K562 (cell line): ENCODE data around the gene GPR153. TPM values are rescaled to one million over a fixed set of nuclear protein-coding genes. Genes with fewer than 3 reads are reported as not detected.

Experiments used
- FOXJ3 ChIP-seq: sonication (generic); formaldehyde crosslinking; IDR thresholded peaks from 2 replicates; pipeline ENCODE4 v1.4.0; 2020; ENCODE audit warnings: mild to moderate bottlenecking, missing genetic modification reagents
- HNRNPUL1 ChIP-seq: fragments of 200-400 bp; formaldehyde crosslinking; IDR thresholded peaks from 2 replicates; pipeline ENCODE4 v1.6.1; 2017; ENCODE audit warnings: low read length
- NFXL1 ChIP-seq: fragments of 450-650 bp; formaldehyde crosslinking; IDR thresholded peaks from 2 replicates; pipeline ENCODE4 v1.4.0; 2021; ENCODE audit warnings: mild to moderate bottlenecking
- ZNF140 ChIP-seq: fragments of 250-450 bp; sonication (Bioruptor Pico); IDR thresholded peaks from 2 replicates; pipeline ENCODE4 v1.8.0; 2021; ENCODE audit warnings: moderate library complexity, mild to moderate bottlenecking, inconsistent platforms
- polyA plus RNA-seq, 8 experiments: library from polyadenylated mRNA; depleted of rRNA in 4 of 8; stranded (reverse) in 5 of 8; unstranded in 3 of 8; fragments of >200 nt; fragmentation: Nextera tagmentation in 2 of 8; fragmentation: Illumina TruSeq in 1 of 8; extraction: Ambion mirVana in 2 of 8; extraction: Trizol in 1 of 8; gene quantifications; 2 replicates each; pipeline versions ENCODE4 v1.2.1 to v1.2.3, GENCODE V29; 2011 to 2014; ENCODE audit warnings: inconsistent platforms in 1 of 8, missing spikeins in 1 of 8
- total RNA-seq, 7 experiments: library from RNA; depleted of rRNA in 6 of 7; stranded (reverse); fragments of >200 nt in 6 of 7; fragmentation: Illumina TruSeq in 2 of 7; extraction: Trizol in 2 of 7; gene quantifications; 2 replicates each; pipeline versions ENCODE4 v1.2.1 to v1.2.3, GENCODE V29; 2011 to 2021; ENCODE audit warnings: low replicate concordance in 1 of 7
- TF ChIP-seq, protein P1 (sequence below): fragments of 250-450 bp; sonication (Bioruptor Pico); IDR thresholded peaks from 2 replicates; pipeline ENCODE4 v1.5.0; 2021; ENCODE audit warnings: mild to moderate bottlenecking, borderline replicate concordance
- TF ChIP-seq, protein P2 (sequence below): sonication (generic); formaldehyde crosslinking; IDR thresholded peaks from 2 replicates; pipeline ENCODE4 v1.8.1; 2022; ENCODE audit warnings: missing genetic modification reagents
- TF ChIP-seq, protein P3 (sequence below): conservative IDR thresholded peaks from 2 replicates; pipeline ENCODE4 v1.6.1; 2011; ENCODE audit warnings: low read depth, mild to moderate bottlenecking, low read length; ENCODE audit not compliant: control insufficient read depth

The GPR153 gene
- total and polyA plus RNA-seq, 9 of the 15 experiments (the other 6 are each of a cell fraction or from before 2014, with no cell fraction given): 0.01 to 1.5 (median 0.51) TPM

DNA sequence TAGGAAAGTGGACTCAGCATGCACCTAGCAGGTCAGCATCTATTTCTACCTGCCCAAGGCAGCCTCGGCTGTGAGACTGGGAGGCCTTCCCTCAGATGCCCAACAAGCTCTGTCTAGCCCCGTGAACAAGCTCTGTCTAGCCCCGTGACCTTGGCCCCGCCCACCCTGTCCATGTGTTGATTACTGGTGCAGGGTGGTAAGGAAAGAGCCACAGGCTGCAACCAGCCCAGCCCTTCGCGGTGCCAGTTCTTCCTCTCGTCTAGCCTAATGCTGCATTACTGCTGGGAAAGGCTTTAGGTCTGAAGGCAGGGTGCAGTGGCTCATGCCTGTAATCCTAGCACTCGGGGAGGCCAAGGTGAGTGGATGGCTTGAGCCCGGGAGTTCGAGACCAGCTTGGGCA is 2.2 kb downstream of the GPR153 start (continued):
- TF ChIP-seq, protein P1, sequence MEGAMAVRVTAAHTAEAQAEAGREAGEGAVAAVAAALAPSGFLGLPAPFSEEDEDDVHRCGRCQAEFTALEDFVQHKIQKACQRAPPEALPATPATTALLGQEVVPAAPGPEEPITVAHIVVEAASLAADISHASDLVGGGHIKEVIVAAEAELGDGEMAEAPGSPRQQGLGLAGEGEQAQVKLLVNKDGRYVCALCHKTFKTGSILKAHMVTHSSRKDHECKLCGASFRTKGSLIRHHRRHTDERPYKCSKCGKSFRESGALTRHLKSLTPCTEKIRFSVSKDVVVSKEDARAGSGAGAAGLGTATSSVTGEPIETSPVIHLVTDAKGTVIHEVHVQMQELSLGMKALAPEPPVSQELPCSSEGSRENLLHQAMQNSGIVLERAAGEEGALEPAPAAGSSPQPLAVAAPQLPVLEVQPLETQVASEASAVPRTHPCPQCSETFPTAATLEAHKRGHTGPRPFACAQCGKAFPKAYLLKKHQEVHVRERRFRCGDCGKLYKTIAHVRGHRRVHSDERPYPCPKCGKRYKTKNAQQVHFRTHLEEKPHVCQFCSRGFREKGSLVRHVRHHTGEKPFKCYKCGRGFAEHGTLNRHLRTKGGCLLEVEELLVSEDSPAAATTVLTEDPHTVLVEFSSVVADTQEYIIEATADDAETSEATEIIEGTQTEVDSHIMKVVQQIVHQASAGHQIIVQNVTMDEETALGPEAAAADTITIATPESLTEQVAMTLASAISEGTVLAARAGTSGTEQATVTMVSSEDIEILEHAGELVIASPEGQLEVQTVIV: no peak
- TF ChIP-seq, protein P2, sequence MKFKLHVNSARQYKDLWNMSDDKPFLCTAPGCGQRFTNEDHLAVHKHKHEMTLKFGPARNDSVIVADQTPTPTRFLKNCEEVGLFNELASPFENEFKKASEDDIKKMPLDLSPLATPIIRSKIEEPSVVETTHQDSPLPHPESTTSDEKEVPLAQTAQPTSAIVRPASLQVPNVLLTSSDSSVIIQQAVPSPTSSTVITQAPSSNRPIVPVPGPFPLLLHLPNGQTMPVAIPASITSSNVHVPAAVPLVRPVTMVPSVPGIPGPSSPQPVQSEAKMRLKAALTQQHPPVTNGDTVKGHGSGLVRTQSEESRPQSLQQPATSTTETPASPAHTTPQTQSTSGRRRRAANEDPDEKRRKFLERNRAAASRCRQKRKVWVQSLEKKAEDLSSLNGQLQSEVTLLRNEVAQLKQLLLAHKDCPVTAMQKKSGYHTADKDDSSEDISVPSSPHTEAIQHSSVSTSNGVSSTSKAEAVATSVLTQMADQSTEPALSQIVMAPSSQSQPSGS: no peak
- TF ChIP-seq, protein P3, sequence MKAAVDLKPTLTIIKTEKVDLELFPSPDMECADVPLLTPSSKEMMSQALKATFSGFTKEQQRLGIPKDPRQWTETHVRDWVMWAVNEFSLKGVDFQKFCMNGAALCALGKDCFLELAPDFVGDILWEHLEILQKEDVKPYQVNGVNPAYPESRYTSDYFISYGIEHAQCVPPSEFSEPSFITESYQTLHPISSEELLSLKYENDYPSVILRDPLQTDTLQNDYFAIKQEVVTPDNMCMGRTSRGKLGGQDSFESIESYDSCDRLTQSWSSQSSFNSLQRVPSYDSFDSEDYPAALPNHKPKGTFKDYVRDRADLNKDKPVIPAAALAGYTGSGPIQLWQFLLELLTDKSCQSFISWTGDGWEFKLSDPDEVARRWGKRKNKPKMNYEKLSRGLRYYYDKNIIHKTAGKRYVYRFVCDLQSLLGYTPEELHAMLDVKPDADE: no peak
- TF ChIP-seq FOXJ3 (CRISPR knock-in tag) (no peak), ZNF140 (CRISPR knock-in tag) (no peak), NFXL1 (CRISPR knock-in tag) (no peak), HNRNPUL1 (no peak)
- TF ChIP-seq, all 486 proteins: peak for 0
